ENCODE results near the gene OPN5. TPM values are rescaled to one million over a fixed set of nuclear protein-coding genes. Genes with fewer than 3 reads are reported as not detected.

The OPN5 gene
- total and polyA plus RNA-seq, 2 donors from 2014 or later = 0.16 TPM; not detected in 1

GRCh38 chr6:47822856-47823554, 41.2 kb downstream of the OPN5 start:
- H3K4me3 ChIP-seq (ENCODE audit: low read length in 3 of 3) = no peak overlapping the region
- no peak for TF ChIP-seq CTCF (IDR thresholded peaks at IDR 0.05; ENCODE audit: borderline replicate concordance, extremely low read depth, insufficient read depth)
- DNase-seq (no peak), FAIRE-seq (no peak)
- no peak overlapping the region for H3K9ac ChIP-seq (ENCODE audit: low read length in 3 of 3)
- intact Hi-C loops (cut with DNase I) = no loop called here
- H3K36me3 ChIP-seq (ENCODE audit: control insufficient read depth in 2 of 3, insufficient read depth in 3 of 3, low read length in 3 of 3) = no peaks in the 10 kb centered on the region
- no peaks in the 10 kb centered on the region for H3K27me3 ChIP-seq (ENCODE audit: control insufficient read depth, insufficient read depth, low read length)
- no peak overlapping the region for H3K27ac ChIP-seq (ENCODE audit: low read depth in 2 of 2, low read length in 2 of 2)
- no peaks in the 10 kb centered on the region for H3K9me3 ChIP-seq (ENCODE audit: control insufficient read depth in 2 of 3, insufficient read depth in 1 of 3, low read length in 3 of 3)
- no peaks in the 10 kb centered on the region for H3K4me1 ChIP-seq (ENCODE audit: control insufficient read depth in 2 of 3, insufficient read depth in 2 of 3, low read depth in 1 of 3, low read length in 3 of 3)

GRCh38 chr6:47832386-47833100, 50.7 kb downstream of the OPN5 start:
- H3K27me3 ChIP-seq (ENCODE audit: control insufficient read depth, insufficient read depth, low read length) = no peaks in the 10 kb centered on the region
- H3K27ac ChIP-seq (ENCODE audit: low read depth in 2 of 2, low read length in 2 of 2) = no peak overlapping the region
- peak in 1 of 5 donors; percentile 12 for DNase-seq
- no peak overlapping the region for H3K4me3 ChIP-seq (ENCODE audit: low read length in 3 of 3)
- TF ChIP-seq CTCF (IDR thresholded peaks at IDR 0.05; ENCODE audit: borderline replicate concordance, extremely low read depth, insufficient read depth) = no peak
- H3K9me3 ChIP-seq (ENCODE audit: control insufficient read depth in 2 of 3, insufficient read depth in 1 of 3, low read length in 3 of 3) = no peaks in the 10 kb centered on the region
- intact Hi-C loops (cut with DNase I) = no loop called here
- no peaks in the 10 kb centered on the region for H3K4me1 ChIP-seq (ENCODE audit: control insufficient read depth in 2 of 3, insufficient read depth in 2 of 3, low read depth in 1 of 3, low read length in 3 of 3)
- H3K36me3 ChIP-seq (ENCODE audit: control insufficient read depth in 2 of 3, insufficient read depth in 3 of 3, low read length in 3 of 3) = no peaks in the 10 kb centered on the region
- no peak for FAIRE-seq
- no peak overlapping the region for H3K9ac ChIP-seq (ENCODE audit: low read length in 3 of 3)

- Histone ChIP-seq H3K27ac (ENCODE audit: low read depth in 2 of 2, low read length in 2 of 2) (no peak overlapping the region), H3K27me3 (ENCODE audit: control insufficient read depth, insufficient read depth, low read length) (no peaks in the 10 kb centered on the region), H3K4me3 (ENCODE audit: low read length in 3 of 3) (no peak overlapping the region), H3K9me3 (ENCODE audit: control insufficient read depth in 2 of 3, insufficient read depth in 1 of 3, low read length in 3 of 3) (no peaks in the 10 kb centered on the region), H3K36me3 (ENCODE audit: control insufficient read depth in 2 of 3, insufficient read depth in 3 of 3, low read length in 3 of 3) (no peaks in the 10 kb centered on the region), H3K9ac (ENCODE audit: low read length in 3 of 3) (no peak overlapping the region), H3K4me1 (ENCODE audit: control insufficient read depth in 2 of 3, insufficient read depth in 2 of 3, low read depth in 1 of 3, low read length in 3 of 3) (no peaks in the 10 kb centered on the region)
- DNase-seq (no peak), FAIRE-seq (no peak)
- no peak for TF ChIP-seq CTCF (IDR thresholded peaks at IDR 0.05; ENCODE audit: borderline replicate concordance, extremely low read depth, insufficient read depth)
- intact Hi-C loops (cut with DNase I) = no loop called here
These were observed 52.4 kb downstream of the OPN5 start for GRCh38 chr6:47834196-47834595.
